ENCODE data around the gene DNPH1. TPM values are rescaled to one million over a fixed set of nuclear protein-coding genes. Genes with fewer than 3 reads are reported as not detected.

DNPH1 gene
- total and polyA plus RNA-seq, 8 donors: 42.9 to 158 (median 109) TPM; not detected in 1

DNA sequence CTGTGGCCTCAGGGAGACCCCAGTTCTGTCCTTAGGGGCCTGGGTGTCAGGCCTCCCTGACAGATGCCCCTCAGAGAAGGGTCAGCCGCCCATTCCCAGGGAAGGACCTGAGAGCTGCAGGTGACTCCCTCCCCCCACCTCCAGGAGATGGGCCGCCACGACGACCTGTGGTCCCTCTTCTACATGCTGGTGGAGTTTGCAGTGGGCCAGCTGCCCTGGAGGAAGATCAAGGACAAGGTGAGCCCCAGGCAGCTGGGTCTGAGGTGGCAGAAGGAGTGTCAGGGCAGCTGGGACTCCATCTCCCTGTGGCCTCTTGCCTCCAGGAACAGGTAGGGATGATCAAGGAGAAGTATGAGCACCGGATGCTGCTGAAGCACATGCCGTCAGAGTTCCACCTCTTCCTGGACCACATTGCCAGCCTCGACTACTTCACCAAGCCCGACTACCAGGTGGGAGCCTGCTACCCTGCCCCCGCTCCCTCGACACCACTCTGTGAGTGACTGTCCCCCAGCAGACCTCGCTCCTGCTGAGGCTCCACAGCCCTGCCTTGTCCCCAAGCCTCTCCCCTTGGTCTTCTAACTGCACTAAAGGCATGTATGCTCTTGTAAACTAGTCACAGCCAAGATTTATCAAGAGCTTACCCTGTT, 26.2 kb upstream of the DNPH1 start:
- no peaks in the 10 kb centered on the region for H3K4me1 ChIP-seq
- H3K27me3 ChIP-seq: peaks cover 0 to 73% (median 21%) of the 10 kb centered on the region in 3 donors
- WGBS, 5 donors: 75 to 86% (median 80%) methylated on average over 11 of the region's 11 CpGs
- peak in 1 of 2 donors; percentile 3 for DNase-seq
- H3K4me3 ChIP-seq: no peak overlapping the region
- TF ChIP-seq CTCF (IDR thresholded peaks at IDR 0.05) (no peak), POLR2A (IDR thresholded peaks at IDR 0.05) (no peak), POLR2AphosphoS5 (IDR thresholded peaks at IDR 0.05) (no peak), EP300 (IDR thresholded peaks at IDR 0.05) (no peak)
- no peaks in the 10 kb centered on the region for H3K9me3 ChIP-seq
- H3K36me3 ChIP-seq: no peaks in the 10 kb centered on the region
- H3K27ac ChIP-seq: no peak overlapping the region
- intact Hi-C loops (cut with DNase I; ENCODE audit: low total_unique reads): no loop called here

- H3K9me3 ChIP-seq: no peaks in the 10 kb centered on the region
- TF ChIP-seq CTCF (IDR thresholded peaks at IDR 0.05) (no peak), POLR2AphosphoS5 (IDR thresholded peaks at IDR 0.05) (no peak)
- intact Hi-C loops (cut with DNase I; ENCODE audit: low total_unique reads): no loop called here
- WGBS, 5 donors: 83 to 86% (median 85%) methylated on average over 11 of the region's 11 CpGs
- DNase-seq: no peak
- H3K27ac ChIP-seq: no peak overlapping the region
- H3K36me3 ChIP-seq: no peaks in the 10 kb centered on the region
- H3K4me3 ChIP-seq: no peak overlapping the region
- peaks cover 0 to 80% (median 21%) of the 10 kb centered on the region in 3 donors for H3K27me3 ChIP-seq
- H3K4me1 ChIP-seq: no peaks in the 10 kb centered on the region
Observed at GRCh38 chr6:43254846-43255245, 25.6 kb upstream of the DNPH1 start.

GRCh38 chr6:43254138-43254817, 25.0 kb upstream of the DNPH1 start:
- no peak for DNase-seq
- H3K9me3 ChIP-seq: no peaks in the 10 kb centered on the region
- no peaks in the 10 kb centered on the region for H3K4me1 ChIP-seq
- H3K4me3 ChIP-seq: no peak overlapping the region
- peaks cover 0 to 80% (median 21%) of the 10 kb centered on the region in 3 donors for H3K27me3 ChIP-seq
- H3K27ac ChIP-seq: no peak overlapping the region
- WGBS, 5 donors: 85 to 91% (median 89%) methylated on average over 13 to 15 of the region's 15 CpGs
- H3K36me3 ChIP-seq: no peaks in the 10 kb centered on the region
- TF ChIP-seq POLR2AphosphoS5 (IDR thresholded peaks at IDR 0.05) (no peak), EP300 (IDR thresholded peaks at IDR 0.05) (no peak), CTCF (IDR thresholded peaks at IDR 0.05) (no peak), POLR2A (IDR thresholded peaks at IDR 0.05) (no peak)
- intact Hi-C loops (cut with DNase I; ENCODE audit: low total_unique reads): no loop called here

DNA sequence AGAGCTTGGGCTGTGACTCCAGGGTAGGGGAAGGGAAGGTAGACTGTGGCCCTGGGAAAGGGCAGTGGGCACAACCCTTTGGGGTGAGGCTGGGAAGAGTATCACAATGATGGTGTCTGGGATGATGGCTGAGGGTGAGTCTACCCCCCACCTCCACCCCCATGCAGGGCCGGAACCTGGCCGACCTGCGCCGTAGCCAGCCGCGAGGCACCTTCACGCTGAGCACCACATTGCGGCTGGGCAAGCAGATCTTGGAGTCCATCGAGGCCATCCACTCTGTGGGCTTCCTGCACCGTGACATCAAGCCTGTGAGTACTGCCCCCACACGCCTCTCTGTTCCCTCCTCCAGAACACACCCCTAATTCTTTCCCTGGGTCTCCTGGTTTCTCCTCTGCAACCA, 24.1 kb upstream of the DNPH1 start:
- TF ChIP-seq EP300 (IDR thresholded peaks at IDR 0.05): no peak
- TF ChIP-seq POLR2AphosphoS5 (IDR thresholded peaks at IDR 0.05): no peak
- TF ChIP-seq POLR2A (IDR thresholded peaks at IDR 0.05): no peak
- TF ChIP-seq CTCF (IDR thresholded peaks at IDR 0.05): no peak
- Histone ChIP-seq H3K4me1 (no peaks in the 10 kb centered on the region), H3K9me3 (no peaks in the 10 kb centered on the region), H3K36me3 (no peaks in the 10 kb centered on the region), H3K27me3 (peaks cover 0 to 76% (median 21%) of the 10 kb centered on the region in 3 donors), H3K4me3 (no peak overlapping the region), H3K27ac (no peak overlapping the region)
- intact Hi-C loops (cut with DNase I; ENCODE audit: low total_unique reads): no loop called here
- WGBS, 5 donors: 92 to 95% (median 93%) methylated on average over 10 to 11 of the region's 11 CpGs
- DNase-seq: peak in 1 of 2 donors; percentile 3
